LNCaP clone FGC (cell line): ENCODE measurements around the gene AARSD1.
A peak's percentile ranks its signal among the peaks of the same experiment; 100 is the strongest.
"Not testable (repeated sequence)": the region's sequence is repeated elsewhere in the genome, so short reads cannot be mapped to it uniquely, and the experiment has no call there.

Experiments
- DNase-seq: peaks from one replicate; pipeline ENCODE4 v3.0.0-alpha.2; 2011; ENCODE audit warnings: low read depth
- H3K4me3 ChIP-seq: 2 replicates; pipeline ENCODE4 v1.5.1; 2011; ENCODE audit warnings: mild to moderate bottlenecking, low read depth, low read length, control low read depth
- CTCF ChIP-seq: IDR thresholded peaks from 2 replicates; pipeline ENCODE4 v1.5.1; 2012; ENCODE audit warnings: mild to moderate bottlenecking; ENCODE audit not compliant: control insufficient read depth, insufficient read depth; ENCODE audit errors: extremely low read depth

AARSD1 gene

GRCh38 chr17:42975265-42975664 is 11.0 kb upstream of the AARSD1 start:
- DNase-seq, result no peak
- no peak overlapping the region for H3K4me3 ChIP-seq
- no peak for TF ChIP-seq CTCF

- not testable (repeated sequence) for H3K4me3 ChIP-seq, DNase-seq
Observed at GRCh38 chr17:42973323-42973722, 9.1 kb upstream of the AARSD1 start.

GRCh38 chr17:42971589-42971988 is 7.3 kb upstream of the AARSD1 start:
- no peak for DNase-seq
- H3K4me3 ChIP-seq, result no peak overlapping the region
- TF ChIP-seq CTCF, result no peak

- H3K4me3 ChIP-seq, result no peak overlapping the region
- no peak for TF ChIP-seq CTCF
- DNase-seq, result no peak
Observed at GRCh38 chr17:42969001-42969581, 4.8 kb upstream of the AARSD1 start.

- no peak for DNase-seq
- no peak for TF ChIP-seq CTCF
Observed at GRCh38 chr17:42967925-42968324, 3.7 kb upstream of the AARSD1 start.

GRCh38 chr17:42953669-42954068 is 10.6 kb downstream of the AARSD1 start:
- TF ChIP-seq CTCF, result no peak
- no peak overlapping the region for H3K4me3 ChIP-seq
- peak; percentile 76 for DNase-seq

More at GRCh38 chr17:42967925-42968324, 3.7 kb upstream of the AARSD1 start:
- H3K4me3 ChIP-seq, result no peak overlapping the region

- no peak overlapping the region for H3K4me3 ChIP-seq
- no peak for DNase-seq
- no peak for TF ChIP-seq CTCF
Observed at GRCh38 chr17:42950044-42950783, 14.0 kb downstream of the AARSD1 start.
